Activated CD8-positive, alpha-beta memory T cell treated with anti-CD3 and anti-CD28 coated beads, Interleukin-2, amount 50 U/mL, for 1 hour (primary cell): ENCODE measurements around the gene SCUBE3.

Experiments used
- DNase-seq: peaks from one replicate; pipeline ENCODE4 v3.0.0-alpha.2; 2020; ENCODE audit errors: extremely low read depth

The SCUBE3 gene

DNA sequence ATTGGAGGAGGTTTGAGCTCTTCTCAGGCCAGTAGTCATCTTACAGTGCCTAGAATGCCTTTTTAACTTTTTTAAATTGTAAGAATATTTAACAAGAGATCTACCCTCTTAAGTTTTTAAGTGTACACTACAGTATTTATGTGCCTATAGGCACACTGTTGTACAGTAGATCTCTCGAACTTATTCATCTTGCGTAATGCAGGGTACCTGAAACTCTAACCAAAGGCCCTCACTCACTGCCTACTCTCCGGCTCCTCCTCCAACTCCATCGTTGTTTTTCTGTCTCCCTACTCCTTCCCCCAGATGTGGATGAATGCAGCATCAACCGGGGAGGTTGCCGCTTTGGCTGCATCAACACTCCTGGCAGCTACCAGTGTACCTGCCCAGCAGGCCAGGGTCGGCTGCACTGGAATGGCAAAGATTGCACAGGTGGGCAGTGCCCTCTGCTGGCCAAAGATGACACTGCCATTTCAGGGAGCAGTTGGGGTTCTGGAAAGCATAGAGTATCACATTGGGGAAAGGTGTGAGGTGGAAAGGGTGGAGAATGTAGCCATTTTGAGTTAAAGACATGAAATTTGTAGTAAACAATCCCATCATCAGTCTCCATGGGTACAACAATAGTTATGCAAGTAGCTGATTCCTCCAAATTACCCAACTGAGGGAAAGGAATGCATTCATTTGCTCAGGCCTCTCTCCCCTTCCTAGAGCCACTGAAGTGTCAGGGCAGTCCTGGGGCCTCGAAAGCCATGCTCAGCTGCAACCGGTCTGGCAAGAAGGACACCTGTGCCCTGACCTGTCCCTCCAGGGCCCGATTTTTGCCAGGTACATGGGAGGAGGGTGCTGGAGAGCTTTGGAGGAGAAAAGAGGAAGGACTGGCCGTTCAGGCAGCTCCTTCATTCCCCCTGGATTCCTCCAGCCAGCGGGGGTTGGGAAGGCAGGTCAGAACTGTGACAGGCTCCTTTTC lies 27.4 kb downstream of the SCUBE3 start:
- DNase-seq: peak; percentile 25

DNA sequence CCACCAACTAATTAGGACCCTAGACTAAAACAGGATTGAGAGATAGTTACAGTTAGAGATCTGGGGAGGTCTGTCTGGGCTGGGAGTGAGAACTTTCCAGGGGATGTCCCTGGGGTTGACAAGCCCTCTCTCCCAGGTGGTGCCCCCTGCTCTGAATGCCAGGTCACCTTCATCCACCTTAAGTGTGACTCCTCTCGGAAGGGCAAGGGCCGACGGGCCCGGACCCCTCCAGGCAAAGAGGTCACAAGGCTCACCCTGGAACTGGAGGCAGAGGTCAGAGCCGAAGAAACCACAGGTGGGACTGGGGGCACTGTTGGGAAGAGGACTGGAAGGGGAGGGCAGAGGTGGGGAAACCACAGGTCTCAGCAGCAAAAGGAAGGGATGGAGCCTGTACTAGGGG lies 28.7 kb downstream of the SCUBE3 start:
- no peak for DNase-seq

DNA sequence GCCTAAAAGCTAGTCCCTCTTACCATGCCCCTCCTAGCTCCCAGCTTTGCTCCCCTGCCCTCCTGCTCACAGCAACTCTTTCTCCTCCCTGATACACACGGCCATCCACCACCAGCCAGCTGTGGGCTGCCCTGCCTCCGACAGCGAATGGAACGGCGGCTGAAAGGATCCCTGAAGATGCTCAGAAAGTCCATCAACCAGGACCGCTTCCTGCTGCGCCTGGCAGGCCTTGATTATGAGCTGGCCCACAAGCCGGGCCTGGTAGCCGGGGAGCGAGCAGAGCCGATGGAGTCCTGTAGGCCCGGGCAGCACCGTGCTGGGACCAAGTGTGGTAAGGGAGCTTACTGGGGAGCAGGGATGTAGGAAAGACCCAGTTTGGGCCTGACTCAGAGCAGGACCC lies 29.1 kb downstream of the SCUBE3 start:
- no peak for DNase-seq

GRCh38 chr6:35243386-35243958 lies 29.7 kb downstream of the SCUBE3 start:
- no peak for DNase-seq

DNA sequence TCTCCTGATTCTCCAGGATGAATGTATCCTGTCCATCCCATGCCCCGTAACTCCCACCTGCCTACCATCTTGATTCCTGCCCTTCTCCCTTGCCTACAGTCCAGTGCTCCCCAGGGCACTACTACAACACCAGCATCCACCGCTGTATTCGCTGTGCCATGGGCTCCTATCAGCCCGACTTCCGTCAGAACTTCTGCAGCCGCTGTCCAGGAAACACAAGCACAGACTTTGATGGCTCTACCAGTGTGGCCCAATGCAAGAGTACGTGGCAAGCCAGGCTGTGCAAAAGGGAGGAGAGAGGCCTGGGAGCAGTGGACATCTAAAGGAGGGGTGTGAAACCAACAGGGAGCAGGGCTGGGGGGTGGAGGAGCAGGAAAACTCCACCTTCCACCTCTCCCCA lies 30.8 kb downstream of the SCUBE3 start:
- no peak for DNase-seq

DNA sequence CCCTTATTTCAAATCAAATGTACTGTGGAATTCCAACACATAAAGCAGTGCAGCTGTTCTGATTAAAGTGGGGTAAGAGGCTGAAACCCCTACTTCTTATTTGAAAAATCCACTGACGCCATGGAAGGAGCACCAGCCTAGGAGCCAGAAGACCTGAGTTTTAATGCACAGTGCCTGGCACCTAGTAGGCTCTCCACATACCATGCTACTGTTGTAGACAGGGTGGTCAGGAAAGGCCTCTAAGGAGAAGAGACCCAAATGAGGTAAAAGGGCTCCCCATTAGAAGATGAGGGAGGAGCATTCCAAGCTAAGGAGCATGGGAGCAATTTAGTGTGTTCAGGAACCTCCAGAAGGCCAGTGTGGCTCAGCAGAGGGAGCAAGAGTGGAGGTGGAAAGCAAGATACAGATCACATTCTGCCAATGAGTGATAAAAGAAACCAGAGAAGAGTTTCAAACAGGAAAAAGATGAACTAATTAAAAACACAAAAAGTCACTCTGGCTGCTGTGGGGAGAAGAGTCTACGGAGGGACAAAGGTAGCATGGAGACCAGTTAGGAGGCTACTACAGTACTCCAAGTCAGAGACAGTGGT lies 34.0 kb downstream of the SCUBE3 start:
- no peak for DNase-seq

DNA sequence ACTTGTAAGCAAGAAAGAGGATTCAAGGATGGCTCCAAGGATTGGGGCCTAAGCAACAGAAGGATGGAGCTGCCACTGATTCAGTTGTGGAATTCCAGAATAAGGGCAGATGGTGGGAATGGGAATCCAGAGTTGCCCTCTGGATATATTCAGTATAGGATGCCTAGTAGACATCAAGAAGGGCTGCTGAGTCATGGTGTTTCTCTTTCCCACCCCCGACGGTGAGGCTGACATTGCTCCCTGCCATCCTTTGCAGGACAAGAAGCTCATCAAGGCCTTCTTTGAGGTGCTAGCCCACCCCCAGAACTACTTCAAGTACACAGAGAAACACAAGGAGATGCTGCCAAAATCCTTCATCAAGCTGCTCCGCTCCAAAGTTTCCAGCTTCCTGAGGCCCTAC lies 34.5 kb downstream of the SCUBE3 start:
- DNase-seq: no peak

DNA sequence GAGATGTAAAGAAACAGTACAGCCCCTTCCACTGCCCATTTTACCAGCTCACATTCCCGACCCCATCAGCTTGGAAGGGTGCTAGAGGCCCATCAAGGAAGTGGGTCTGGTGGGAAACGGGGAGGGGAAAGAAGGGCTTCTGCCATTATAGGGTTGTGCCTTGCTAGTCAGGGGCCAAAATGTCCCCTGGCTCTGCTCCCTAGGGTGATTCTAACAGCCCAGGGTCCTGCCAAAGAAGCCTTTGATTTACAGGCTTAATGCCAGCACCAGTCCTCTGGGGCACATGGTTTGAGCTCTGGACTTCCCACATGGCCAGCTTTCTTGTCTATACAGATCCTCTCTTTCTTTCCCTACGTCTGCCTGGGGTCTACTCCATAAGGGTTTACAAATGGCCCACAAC lies 35.2 kb downstream of the SCUBE3 start:
- no peak for DNase-seq

- DNase-seq: no peak
Measured at GRCh38 chr6:35251949-35252348, 38.2 kb downstream of the SCUBE3 start.

DNA sequence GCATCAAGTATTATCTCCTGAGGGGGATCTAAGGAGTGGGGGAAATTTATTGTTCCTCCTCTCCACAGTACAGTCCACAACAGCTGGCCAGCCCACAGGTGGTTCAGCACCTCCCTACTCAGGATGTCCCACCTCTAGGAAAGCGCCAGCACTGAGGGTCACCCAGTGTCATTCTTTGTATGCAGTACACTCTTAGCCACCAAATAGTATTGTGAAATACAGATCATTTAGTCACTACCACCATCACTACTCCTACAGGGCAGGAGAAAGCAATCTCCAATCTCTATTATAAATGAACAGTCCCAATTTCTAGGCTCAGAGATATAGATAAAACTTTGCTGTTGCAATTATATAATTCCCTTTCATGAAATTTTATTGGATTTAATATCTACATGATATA lies 39.5 kb downstream of the SCUBE3 start:
- DNase-seq: no peak

DNA sequence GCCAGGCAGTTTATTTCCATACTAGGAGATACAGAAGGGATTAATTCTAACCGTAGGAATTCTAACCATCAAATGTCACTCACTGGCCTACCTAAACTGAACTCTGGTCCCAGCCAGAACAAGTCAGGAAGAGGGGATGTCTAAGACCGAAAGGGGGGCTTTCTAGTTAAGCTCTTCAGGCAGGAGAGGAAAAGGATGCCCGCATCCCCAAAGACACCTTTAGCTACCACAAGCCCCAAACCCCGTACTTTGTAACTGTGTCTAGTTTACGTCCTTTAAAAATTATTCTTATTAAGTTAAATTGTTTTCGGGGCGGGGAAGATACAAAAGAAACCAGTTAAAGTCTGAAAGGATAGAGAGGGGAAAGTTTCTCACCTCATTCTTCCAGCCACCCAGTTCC lies 44.6 kb downstream of the SCUBE3 start:
- no peak for DNase-seq

DNA sequence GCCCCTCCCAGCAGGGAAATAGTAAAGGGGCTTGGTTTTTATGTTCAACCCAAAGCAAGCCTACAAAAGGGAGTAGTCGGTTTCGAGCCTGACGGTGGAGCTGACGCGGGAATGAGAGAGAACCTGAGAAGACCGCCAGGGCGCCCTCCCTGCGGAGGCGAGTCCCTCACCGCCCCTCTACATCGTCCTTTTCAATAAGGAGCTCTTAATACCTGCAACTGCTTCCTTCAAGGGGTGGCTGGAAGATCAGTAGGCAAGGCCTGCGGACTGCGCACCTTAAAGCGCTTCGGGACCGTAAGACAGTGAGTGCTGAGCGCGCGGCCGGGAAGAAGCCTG lies 45.1 kb downstream of the SCUBE3 start:
- no peak for DNase-seq

DNA sequence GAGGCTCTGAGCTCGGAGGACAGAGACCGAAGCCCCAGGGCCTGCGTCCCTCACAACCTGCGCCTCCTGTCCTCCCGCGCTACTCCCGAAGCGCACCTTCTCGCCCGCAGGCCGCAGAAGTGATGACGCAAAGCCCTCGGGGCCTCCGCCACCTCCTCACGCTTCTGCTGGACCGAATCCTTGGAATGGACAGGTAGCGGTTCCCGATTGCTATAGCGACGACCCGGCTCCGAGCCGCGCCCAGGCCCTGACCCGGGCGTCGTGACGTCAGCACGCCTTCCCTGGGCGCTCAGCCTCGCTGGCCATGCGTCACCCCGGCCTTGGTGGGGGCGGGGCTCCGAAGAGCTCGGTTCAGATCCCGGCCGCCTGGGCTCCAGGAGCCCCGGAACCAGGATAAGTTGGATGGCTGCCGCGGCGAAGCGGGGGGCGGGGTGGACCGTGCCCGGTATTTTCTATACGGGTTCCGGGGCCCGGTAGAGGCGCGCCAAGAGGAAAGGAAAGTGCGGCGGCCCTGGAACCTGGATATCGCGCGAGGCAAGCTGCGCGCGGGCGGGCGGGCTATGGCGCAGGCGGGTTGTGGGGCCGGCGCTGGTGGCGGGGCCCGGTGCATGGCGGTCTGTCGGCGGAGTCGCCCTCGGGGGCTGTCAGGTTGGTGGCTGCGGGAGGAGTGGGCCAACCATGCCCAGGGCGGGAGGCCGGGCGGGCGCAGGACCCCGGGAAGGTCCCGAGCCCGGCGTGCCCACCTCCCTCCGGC lies 45.6 kb downstream of the SCUBE3 start, which contains the start of gene ZNF76:
Gene ZNF76 (plus strand): TSS at position 542 of the 754 bp plus-strand sequence. CDS start 21,417 bp downstream, outside the sequence.
- peak; percentile 84 for DNase-seq

DNA sequence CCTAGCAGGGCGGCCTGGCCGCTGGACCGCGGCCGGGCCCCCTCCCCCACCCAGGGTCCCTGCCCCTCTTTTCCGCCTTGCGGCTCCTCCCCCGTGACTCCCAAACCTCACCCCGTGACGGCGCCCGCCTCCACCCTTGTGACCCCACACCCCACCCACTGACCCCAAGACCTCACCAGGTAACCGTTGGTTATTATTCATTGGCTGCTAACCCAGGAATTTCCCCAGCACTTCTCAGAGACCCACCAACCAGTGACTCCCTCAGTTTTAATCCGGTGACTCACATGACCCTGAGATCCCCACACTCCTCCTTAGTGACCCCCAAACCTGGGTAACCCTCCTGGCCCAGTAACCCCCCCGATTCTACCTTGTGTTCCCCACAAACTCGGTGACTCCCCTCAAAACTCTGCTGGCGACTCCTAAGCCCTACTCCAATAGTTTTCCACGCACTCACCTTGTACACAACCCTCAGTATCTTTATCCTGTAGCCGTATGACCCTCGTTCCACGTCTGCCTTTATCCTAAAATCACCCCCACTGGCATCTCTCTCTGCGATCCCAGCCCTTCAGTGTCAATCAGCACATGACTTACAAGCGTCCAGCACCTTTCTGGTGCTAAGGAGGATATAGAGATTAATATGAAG lies 46.3 kb downstream of the SCUBE3 start:
- DNase-seq: peak; percentile 52

DNA sequence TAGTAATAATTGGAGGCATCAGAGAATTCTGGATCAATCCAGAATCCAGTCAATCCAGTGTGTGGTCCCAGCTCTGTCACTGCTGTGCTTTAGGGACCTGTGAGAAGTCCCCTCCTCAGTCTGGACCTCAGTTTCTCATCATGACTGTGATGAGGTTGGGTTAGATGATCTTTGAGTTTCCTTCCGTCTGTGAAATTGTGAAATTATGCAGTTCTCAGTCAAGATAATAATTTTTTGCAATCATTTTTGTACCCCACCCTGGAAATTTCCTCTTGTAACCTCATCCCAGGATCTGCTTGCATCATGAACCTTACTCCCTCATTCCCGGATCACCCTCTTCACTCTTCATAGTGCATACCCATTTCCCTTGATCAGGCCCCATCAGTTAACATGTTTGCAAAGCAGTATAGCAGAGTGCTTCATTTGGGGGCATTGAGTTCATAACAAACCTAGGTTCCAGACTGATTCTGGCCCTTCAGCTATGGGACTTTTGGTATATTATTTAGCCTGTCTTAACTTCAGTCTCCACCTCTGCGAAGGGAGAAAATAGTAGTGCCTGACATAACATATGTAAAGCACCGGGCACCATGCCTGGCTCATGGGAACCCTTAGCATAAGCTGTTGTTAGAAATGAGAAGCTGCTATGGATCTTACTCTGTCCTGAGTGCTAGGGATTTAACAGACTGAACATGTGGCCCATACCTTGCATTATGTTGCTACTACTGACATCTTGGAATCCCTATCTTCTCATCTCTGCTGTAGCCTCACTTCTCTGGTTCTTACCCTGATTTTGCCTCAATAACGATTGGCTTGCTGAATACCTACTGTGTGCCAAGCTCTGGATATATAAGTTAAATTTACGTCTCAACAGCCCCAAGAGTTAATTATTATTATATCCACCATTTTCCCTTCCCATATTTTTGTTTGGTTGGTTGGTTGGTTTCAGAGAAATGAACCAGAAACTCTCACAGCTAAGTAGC lies 47.1 kb downstream of the SCUBE3 start:
- DNase-seq: no peak

DNA sequence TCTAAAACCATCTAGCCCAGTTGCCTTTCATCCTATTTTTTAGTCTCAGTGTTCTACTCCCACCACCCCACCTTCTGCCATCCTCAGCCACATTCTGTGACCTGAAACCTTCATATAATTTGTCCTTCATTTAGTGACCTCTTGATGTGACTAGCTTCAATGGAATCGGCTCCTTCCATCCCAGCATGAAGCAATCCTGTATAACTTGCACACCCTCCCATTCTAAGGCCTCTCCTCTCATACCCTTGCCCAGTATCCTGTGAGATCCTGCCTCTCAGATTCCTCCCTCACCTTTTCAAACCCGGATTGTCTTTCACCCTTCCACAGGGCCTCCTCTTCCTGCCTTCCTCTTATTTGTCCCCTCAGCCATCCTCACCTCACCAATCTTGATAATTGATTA lies 48.8 kb downstream of the SCUBE3 start:
- DNase-seq: no peak

DNA sequence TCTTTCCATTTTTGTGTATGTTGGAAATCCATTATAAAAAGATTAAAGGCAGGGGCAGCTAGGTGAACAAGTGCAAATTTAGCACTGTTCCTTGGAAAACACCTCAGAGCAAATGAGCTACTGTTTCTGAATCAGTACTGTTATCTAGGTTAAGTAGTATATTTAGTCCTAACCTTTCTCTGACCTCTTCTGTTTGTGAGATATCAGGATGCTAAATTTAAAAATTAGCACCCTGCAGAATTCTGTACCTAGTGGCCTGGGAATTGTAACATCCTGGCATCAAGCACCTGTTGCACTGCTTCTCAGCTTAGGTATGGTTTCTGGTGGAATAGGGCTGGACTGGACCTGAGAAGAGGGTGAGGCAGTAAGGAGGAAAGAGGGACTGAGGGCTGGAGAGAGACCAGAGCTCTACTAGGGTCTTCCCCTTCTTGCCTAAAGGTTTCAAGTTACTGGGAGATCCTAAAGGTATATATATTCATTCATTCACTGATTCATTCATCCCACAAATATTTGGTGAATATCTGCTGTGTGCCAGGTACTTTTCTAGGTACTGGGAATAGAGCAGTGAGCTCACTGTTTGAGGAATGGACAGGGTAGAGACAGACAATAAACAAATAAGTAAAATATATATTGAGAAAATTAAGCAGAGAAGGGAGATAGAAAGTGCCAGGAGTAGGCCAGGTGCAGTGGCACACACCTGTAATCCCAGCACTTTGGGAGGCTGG lies 51.0 kb downstream of the SCUBE3 start:
- no peak for DNase-seq

GRCh38 chr6:35265523-35265922 lies 51.8 kb downstream of the SCUBE3 start:
- DNase-seq: no peak

- DNase-seq: no peak
Measured at GRCh38 chr6:35267446-35267845, 53.7 kb downstream of the SCUBE3 start.

DNA sequence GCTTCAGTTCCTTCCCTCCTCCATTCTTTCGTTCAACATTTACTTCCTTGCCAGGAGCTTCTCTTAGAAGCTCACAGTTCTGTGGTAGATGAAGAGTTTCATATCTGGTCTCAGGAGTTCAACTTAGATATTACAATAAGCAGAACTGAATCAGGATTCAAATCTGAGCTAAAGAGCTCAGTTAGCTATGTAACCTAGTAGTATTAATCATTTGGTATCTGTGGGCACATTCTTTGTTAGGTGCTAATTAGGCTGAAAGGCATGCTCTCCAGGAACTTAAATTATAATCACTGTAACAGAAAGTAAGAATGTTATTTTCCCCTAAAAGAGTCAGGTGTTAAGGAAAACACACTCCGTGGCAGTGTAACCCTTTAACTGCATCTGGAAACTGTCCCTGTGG lies 54.1 kb downstream of the SCUBE3 start:
- no peak for DNase-seq
